HepG2 (cell line): ENCODE data around the gene ETV6. TPM values are rescaled to one million over a fixed set of nuclear protein-coding genes. Genes with fewer than 3 reads are reported as not detected.

Source experiments
- ARNT2 ChIP-seq: sonication (generic); formaldehyde crosslinking; IDR thresholded peaks from 2 replicates; pipeline ENCODE4 v1.8.0; 2022; ENCODE audit warnings: mild to moderate bottlenecking, low read depth, missing genetic modification reagents, moderate library complexity
- CBX5 ChIP-seq: sonication (generic); formaldehyde crosslinking; IDR thresholded peaks from 2 replicates; pipeline ENCODE4 v1.4.0; 2020; ENCODE audit warnings: missing genetic modification reagents, borderline replicate concordance
- HDAC2 ChIP-seq: sonication (generic); formaldehyde crosslinking; IDR thresholded peaks from 2 replicates; pipeline ENCODE4 v1.4.0; 2020; ENCODE audit warnings: missing genetic modification reagents
- IRF2 ChIP-seq: IDR thresholded peaks from 2 replicates; pipeline ENCODE4 v1.6.1; 2018; ENCODE audit warnings: missing genetic modification reagents, missing compliant biosample characterization
- MLLT10 ChIP-seq: sonication (generic); formaldehyde crosslinking; IDR thresholded peaks from 2 replicates; pipeline ENCODE4 v1.4.0; 2020; ENCODE audit warnings: missing genetic modification reagents
- MTF2 ChIP-seq: sonication (generic); formaldehyde crosslinking; IDR thresholded peaks from 2 replicates; pipeline ENCODE4 v1.5.0; 2020; ENCODE audit warnings: missing genetic modification reagents, borderline replicate concordance
- TBX3 ChIP-seq: fragments of 450-650 bp; IDR thresholded peaks from 2 replicates; pipeline ENCODE4 v1.6.1; 2017; ENCODE audit warnings: antibody characterized with exemption, mild to moderate bottlenecking, inconsistent platforms, borderline replicate concordance
- ZFP1 ChIP-seq: IDR thresholded peaks from 2 replicates; pipeline ENCODE4 v1.6.1; 2016
- ZNF407 ChIP-seq: sonication (generic); formaldehyde crosslinking; IDR thresholded peaks from one replicate; pipeline ENCODE4 v1.5.1; 2020; ENCODE audit warnings: mild to moderate bottlenecking, missing genetic modification reagents; ENCODE audit errors: not compliant biosample characterization
- polyA plus RNA-seq, 8 experiments: library from polyadenylated mRNA; depleted of rRNA in 3 of 8; stranded (reverse) in 7 of 8; unstranded in 1 of 8; fragments of >200 nt; fragmentation: Illumina TruSeq in 4 of 8; extraction: Trizol in 4 of 8; gene quantifications; 2 replicates each; pipeline versions ENCODE4 v1.2.1 to v1.2.3, GENCODE V29; 2011 to 2016; ENCODE audit warnings: low read depth in 4 of 8, missing spikeins in 1 of 8, mixed read lengths in 1 of 8; ENCODE audit not compliant: insufficient read depth in 1 of 8
- total RNA-seq, 5 experiments: library from RNA; depleted of rRNA; stranded (reverse); fragments of >200 nt; fragmentation: Illumina TruSeq; extraction: Trizol; gene quantifications; 2 replicates each; pipeline ENCODE4 v1.2.3, GENCODE V29; 2016; ENCODE audit warnings: low read depth in 1 of 5

Gene ETV6
- total and polyA plus RNA-seq, 2 of the 13 experiments (the other 11 are each of a cell fraction or from before 2014, with no cell fraction given), result 2.2 to 3.0 TPM

- TF ChIP-seq ZFP1 (CRISPR knock-in tag) (no peak), TBX3 (no peak), ARNT2 (CRISPR knock-in tag) (no peak), HDAC2 (no peak), MTF2 (CRISPR knock-in tag) (no peak), MLLT10 (CRISPR knock-in tag) (no peak), IRF2 (CRISPR knock-in tag) (no peak), ZNF407 (CRISPR knock-in tag) (no peak), CBX5 (CRISPR knock-in tag) (no peak)
Measured at GRCh38 chr12:11651785-11652184, 2.3 kb downstream of the ETV6 start (continued).
